ENCODE measurements around the gene C1QB. TPM values are rescaled to one million over a fixed set of nuclear protein-coding genes. Genes with fewer than 3 reads are reported as not detected.

The C1QB gene
- total RNA-seq, 1 donor from 2014 or later: not detected

GRCh38 chr1:22619798-22620197 lies 33.2 kb upstream of the C1QB start:
- Mint-ChIP-seq H3K9me3 (no peaks in the 10 kb centered on the region), H3K27me3 (ENCODE audit: low read depth) (peaks cover 2% of the 10 kb centered on the region), H3K4me1 (ENCODE audit: low read depth) (peaks cover 1% of the 10 kb centered on the region), H3K36me3 (ENCODE audit: low read depth) (no peaks in the 10 kb centered on the region), H3K27ac (no peak overlapping the region), H3K4me3 (ENCODE audit: low read depth) (no peak overlapping the region)
- intact Hi-C loops (cut with micrococcal nuclease): no loop called here
- no peak for DNase-seq (ENCODE audit: low spot score)

GRCh38 chr1:22621761-22622160 lies 31.3 kb upstream of the C1QB start:
- no peaks in the 10 kb centered on the region for H3K9me3 Mint-ChIP-seq

GRCh38 chr1:22625262-22625925 lies 27.6 kb upstream of the C1QB start:
- H3K27me3 Mint-ChIP-seq (ENCODE audit: low read depth): peaks cover 14% of the 10 kb centered on the region

More at GRCh38 chr1:22621761-22622160, 31.3 kb upstream of the C1QB start:
- intact Hi-C loops (cut with micrococcal nuclease): no loop called here
- peaks cover 2% of the 10 kb centered on the region for H3K27me3 Mint-ChIP-seq (ENCODE audit: low read depth)
- no peak for DNase-seq (ENCODE audit: low spot score)
- no peak overlapping the region for H3K4me3 Mint-ChIP-seq (ENCODE audit: low read depth)
- peaks cover 1% of the 10 kb centered on the region for H3K4me1 Mint-ChIP-seq (ENCODE audit: low read depth)
- no peak overlapping the region for H3K27ac Mint-ChIP-seq
- no peaks in the 10 kb centered on the region for H3K36me3 Mint-ChIP-seq (ENCODE audit: low read depth)

GRCh38 chr1:22626237-22627157 lies 26.5 kb upstream of the C1QB start:
- H3K4me1 Mint-ChIP-seq (ENCODE audit: low read depth): no peaks in the 10 kb centered on the region
- no peak for DNase-seq (ENCODE audit: low spot score)
- intact Hi-C loops (cut with micrococcal nuclease): no loop called here
- H3K9me3 Mint-ChIP-seq: no peaks in the 10 kb centered on the region
- peaks cover 14% of the 10 kb centered on the region for H3K27me3 Mint-ChIP-seq (ENCODE audit: low read depth)
- H3K36me3 Mint-ChIP-seq (ENCODE audit: low read depth): no peaks in the 10 kb centered on the region
- H3K27ac Mint-ChIP-seq: no peak overlapping the region
- H3K4me3 Mint-ChIP-seq (ENCODE audit: low read depth): no peak overlapping the region

More at GRCh38 chr1:22625262-22625925, 27.6 kb upstream of the C1QB start:
- intact Hi-C loops (cut with micrococcal nuclease): no loop called here
- H3K27ac Mint-ChIP-seq: no peak overlapping the region
- H3K4me3 Mint-ChIP-seq (ENCODE audit: low read depth): no peak overlapping the region
- H3K36me3 Mint-ChIP-seq (ENCODE audit: low read depth): no peaks in the 10 kb centered on the region
- H3K4me1 Mint-ChIP-seq (ENCODE audit: low read depth): no peaks in the 10 kb centered on the region
- no peak for DNase-seq (ENCODE audit: low spot score)
- H3K9me3 Mint-ChIP-seq: no peaks in the 10 kb centered on the region

- Mint-ChIP-seq H3K27ac (no peak overlapping the region), H3K27me3 (ENCODE audit: low read depth) (peaks cover 17% of the 10 kb centered on the region), H3K4me3 (ENCODE audit: low read depth) (no peak overlapping the region), H3K9me3 (no peaks in the 10 kb centered on the region), H3K4me1 (ENCODE audit: low read depth) (no peaks in the 10 kb centered on the region), H3K36me3 (ENCODE audit: low read depth) (no peaks in the 10 kb centered on the region)
- intact Hi-C loops (cut with micrococcal nuclease): no loop called here
- DNase-seq (ENCODE audit: low spot score): no peak
These were observed 25.7 kb upstream of the C1QB start for GRCh38 chr1:22627331-22627730.

- Mint-ChIP-seq H3K4me3 (ENCODE audit: low read depth) (no peak overlapping the region), H3K4me1 (ENCODE audit: low read depth) (no peaks in the 10 kb centered on the region), H3K27ac (no peak overlapping the region), H3K27me3 (ENCODE audit: low read depth) (peaks cover 17% of the 10 kb centered on the region), H3K9me3 (no peaks in the 10 kb centered on the region), H3K36me3 (ENCODE audit: low read depth) (no peaks in the 10 kb centered on the region)
- intact Hi-C loops (cut with micrococcal nuclease): no loop called here
- DNase-seq (ENCODE audit: low spot score): no peak
These were observed 24.2 kb upstream of the C1QB start for GRCh38 chr1:22628698-22629444.

- intact Hi-C loops (cut with micrococcal nuclease): no loop called here
- no peak for DNase-seq (ENCODE audit: low spot score)
- H3K4me1 Mint-ChIP-seq (ENCODE audit: low read depth): no peaks in the 10 kb centered on the region
- H3K27ac Mint-ChIP-seq: no peak overlapping the region
- H3K36me3 Mint-ChIP-seq (ENCODE audit: low read depth): no peaks in the 10 kb centered on the region
- no peaks in the 10 kb centered on the region for H3K9me3 Mint-ChIP-seq
- peaks cover 17% of the 10 kb centered on the region for H3K27me3 Mint-ChIP-seq (ENCODE audit: low read depth)
- no peak overlapping the region for H3K4me3 Mint-ChIP-seq (ENCODE audit: low read depth)
These were observed 23.1 kb upstream of the C1QB start for GRCh38 chr1:22629886-22630285.

GRCh38 chr1:22633697-22634463 lies 19.2 kb upstream of the C1QB start:
- no peaks in the 10 kb centered on the region for H3K36me3 Mint-ChIP-seq (ENCODE audit: low read depth)
- no peak overlapping the region for H3K4me3 Mint-ChIP-seq (ENCODE audit: low read depth)
- no peak for DNase-seq (ENCODE audit: low spot score)
- no peaks in the 10 kb centered on the region for H3K9me3 Mint-ChIP-seq
- peaks cover 15% of the 10 kb centered on the region for H3K27me3 Mint-ChIP-seq (ENCODE audit: low read depth)
- H3K4me1 Mint-ChIP-seq (ENCODE audit: low read depth): no peaks in the 10 kb centered on the region
- no peak overlapping the region for H3K27ac Mint-ChIP-seq
- intact Hi-C loops (cut with micrococcal nuclease): no loop called here

GRCh38 chr1:22635436-22635835 lies 17.6 kb upstream of the C1QB start:
- Mint-ChIP-seq H3K9me3 (no peaks in the 10 kb centered on the region), H3K36me3 (ENCODE audit: low read depth) (no peaks in the 10 kb centered on the region)
- no peak for DNase-seq (ENCODE audit: low spot score)

GRCh38 chr1:22636353-22636752 lies 16.7 kb upstream of the C1QB start, which contains the start of gene C1QA:
C1QA (plus strand) TSS chr1:22636628; CDS start chr1:22637617, 989 bp downstream.
- intact Hi-C loops (cut with micrococcal nuclease): no loop called here
- Mint-ChIP-seq H3K4me1 (ENCODE audit: low read depth) (no peaks in the 10 kb centered on the region), H3K36me3 (ENCODE audit: low read depth) (no peaks in the 10 kb centered on the region), H3K27me3 (ENCODE audit: low read depth) (peaks cover 3% of the 10 kb centered on the region), H3K4me3 (ENCODE audit: low read depth) (no peak within 1 kb of the TSS), H3K27ac (no peak within 1 kb of the TSS), H3K9me3 (no peaks in the 10 kb centered on the region)
- no peak for DNase-seq (ENCODE audit: low spot score)

More at GRCh38 chr1:22635436-22635835, 17.6 kb upstream of the C1QB start:
- Mint-ChIP-seq H3K4me1 (ENCODE audit: low read depth) (no peaks in the 10 kb centered on the region), H3K27ac (no peak overlapping the region), H3K4me3 (ENCODE audit: low read depth) (no peak overlapping the region), H3K27me3 (ENCODE audit: low read depth) (peaks cover 3% of the 10 kb centered on the region)
- intact Hi-C loops (cut with micrococcal nuclease): no loop called here

- intact Hi-C loops (cut with micrococcal nuclease): no loop called here
- no peaks in the 10 kb centered on the region for H3K4me1 Mint-ChIP-seq (ENCODE audit: low read depth)
- H3K9me3 Mint-ChIP-seq: no peaks in the 10 kb centered on the region
- H3K27ac Mint-ChIP-seq: no peak overlapping the region
- no peak overlapping the region for H3K4me3 Mint-ChIP-seq (ENCODE audit: low read depth)
- no peaks in the 10 kb centered on the region for H3K27me3 Mint-ChIP-seq (ENCODE audit: low read depth)
- H3K36me3 Mint-ChIP-seq (ENCODE audit: low read depth): no peaks in the 10 kb centered on the region
- no peak for DNase-seq (ENCODE audit: low spot score)
These were observed 16.1 kb upstream of the C1QB start for GRCh38 chr1:22636927-22637326.

- H3K4me1 Mint-ChIP-seq (ENCODE audit: low read depth): no peaks in the 10 kb centered on the region
- H3K36me3 Mint-ChIP-seq (ENCODE audit: low read depth): no peaks in the 10 kb centered on the region
- DNase-seq (ENCODE audit: low spot score): no peak
- H3K9me3 Mint-ChIP-seq: no peaks in the 10 kb centered on the region
- H3K27me3 Mint-ChIP-seq (ENCODE audit: low read depth): no peaks in the 10 kb centered on the region
- H3K4me3 Mint-ChIP-seq (ENCODE audit: low read depth): no peak overlapping the region
- H3K27ac Mint-ChIP-seq: no peak overlapping the region
- intact Hi-C loops (cut with micrococcal nuclease): no loop called here
These were observed 15.1 kb upstream of the C1QB start for GRCh38 chr1:22637907-22638445.

All from activated T-helper 2 cell treated with anti-CD3 and anti-CD28 coated beads, Interferon-gamma antibody, Interleukin-2, Interleukin-4, amounts not matched to agents 10 μg/mL and 5 μg/mL and 100 μg/mL, durations not matched to agents 14 hours and 24 hours and 36 hours (primary cell).